GM10266 (cell line): ENCODE measurements around the gene EOMES.

Experiments
- DNase-seq: peaks from one replicate; pipeline ENCODE4 v3.0.0; 2012; ENCODE audit errors: extremely low spot score
- CTCF ChIP-seq: IDR thresholded peaks from 2 replicates; pipeline ENCODE4 v1.5.1; 2012; ENCODE audit warnings: mild to moderate bottlenecking, low read depth; ENCODE audit not compliant: control insufficient read depth, insufficient read depth; ENCODE audit errors: missing control alignments

The EOMES gene

GRCh38 chr3:27699067-27699466 is 23.1 kb downstream of the EOMES start:
- no peak for TF ChIP-seq CTCF
- no peak for DNase-seq

- no peak for TF ChIP-seq CTCF
- DNase-seq, result no peak
These were observed 25.2 kb downstream of the EOMES start for GRCh38 chr3:27696906-27697305.

GRCh38 chr3:27695636-27696035 is 26.5 kb downstream of the EOMES start:
- DNase-seq, result no peak
- TF ChIP-seq CTCF, result no peak

- no peak for DNase-seq
- no peak for TF ChIP-seq CTCF
These were observed 34.1 kb downstream of the EOMES start for GRCh38 chr3:27688053-27688452.

- DNase-seq, result no peak
- TF ChIP-seq CTCF, result no peak
These were observed 35.5 kb downstream of the EOMES start for GRCh38 chr3:27686642-27687041.

GRCh38 chr3:27685474-27685873 is 36.6 kb downstream of the EOMES start:
- no peak for TF ChIP-seq CTCF

GRCh38 chr3:27684302-27684701 is 37.8 kb downstream of the EOMES start:
- DNase-seq, result no peak
- no peak for TF ChIP-seq CTCF

More at GRCh38 chr3:27685474-27685873, 36.6 kb downstream of the EOMES start:
- DNase-seq, result no peak
